HCT116 (cell line): ENCODE data around the gene LRIT3. TPM values are rescaled to one million over a fixed set of nuclear protein-coding genes. Genes with fewer than 3 reads are reported as not detected.

ENCODE experiments used
- ATAC-seq: fragments of 200-7000 bp; cut with Tn5 transposase; 2 replicates; pipeline ENCODE4 v1.9.1; 2020; ENCODE audit warnings: mild to moderate bottlenecking, moderate library complexity
- BruUV-seq: library from RNA; stranded (reverse); fragments of 400-500 nt; replicated peaks from 2 replicates; lab custom pipeline; 2021; lab: Mats Ljungman, UMichigan
- CTCF ChIA-PET: fragments of 300-600 bp; sonication (Branson Sonifier 250); formaldehyde crosslinking; loops from one replicate; lab custom pipeline; 2021; ENCODE audit warnings: antibody characterized with exemption; lab: Charles Lee
- POLR2A ChIA-PET: fragments of 300-600, 350-600 bp; sonication (Branson Sonifier 250); formaldehyde crosslinking; loops from one replicate; lab custom pipeline; 2021; ENCODE audit warnings: antibody characterized with exemption; lab: Charles Lee
- RAD21 ChIA-PET, 2 experiments: fragments of 300-600 bp; sonication (Branson Sonifier 250); formaldehyde crosslinking; loops; one replicate each; lab custom pipeline; 2023; ENCODE audit warnings: low total read pairs in 2 of 2; ENCODE audit not compliant: uncharacterized antibody in 2 of 2, unreplicated experiment in 2 of 2, low non-redundant PET in 1 of 2; lab: Charles Lee
- DNase-seq: peaks from one replicate; pipeline ENCODE4 v3.0.0-alpha.2; 2010; ENCODE audit warnings: low read depth, low spot score
- H2AFZ ChIP-seq: fragments of 200-600 bp; shearing (Covaris generic), sonication (generic); 2 replicates; pipeline ENCODE4 v1.6.1; 2017; ENCODE audit warnings: low read depth, mixed run types, mixed read lengths, antibody characterized with exemption, low read length; ENCODE audit not compliant: poor library complexity, severe bottlenecking
- H3K27ac ChIP-seq: 2 replicates; pipeline ENCODE4 v1.5.1; 2012; ENCODE audit warnings: low read depth, low read length
- H3K27me3 ChIP-seq: fragments of 200-600 bp; sonication (generic); 2 replicates; pipeline ENCODE4 v1.6.1; 2016; ENCODE audit warnings: mixed run types, low read length, mixed read lengths; ENCODE audit not compliant: insufficient read depth
- H3K36me3 ChIP-seq, 2 experiments: fragments of 200-500 bp in 1 of 2; fragments of 200-600 bp in 1 of 2; sonication (Bioruptor generic) in 1 of 2; sonication (generic) in 1 of 2; 2 replicates each; pipeline versions ENCODE4 v1.5.1 to v1.6.1; 2014 to 2016; ENCODE audit warnings: low read length in 2 of 2, inconsistent platforms in 1 of 2, mixed read lengths in 1 of 2, mixed run types in 1 of 2; ENCODE audit not compliant: insufficient read depth in 2 of 2, control insufficient read depth in 1 of 2
- H3K4me1 ChIP-seq, 2 experiments: fragments of 200-600 bp in 1 of 2; sonication (generic) in 1 of 2; 2 replicates each; pipeline versions ENCODE4 v1.5.1 to v1.6.1; 2012 to 2017; ENCODE audit warnings: low read length in 2 of 2, inconsistent platforms in 1 of 2, mild to moderate bottlenecking in 1 of 2, mixed read lengths in 1 of 2, mixed run types in 1 of 2, moderate library complexity in 1 of 2; ENCODE audit not compliant: insufficient read depth in 2 of 2, control insufficient read depth in 1 of 2
- H3K4me2 ChIP-seq: fragments of 200-600 bp; sonication (generic); 2 replicates; pipeline ENCODE4 v1.6.1; 2017; ENCODE audit warnings: mixed run types, low read length, mixed read lengths
- H3K4me3 ChIP-seq, 2 experiments: fragments of 200-600 bp in 1 of 2; sonication (generic) in 1 of 2; replicated peaks in 1 of 2; 2 replicates each; pipeline ENCODE4 v1.5.1; 2011 to 2016; ENCODE audit warnings: low read length in 2 of 2, control low read depth in 1 of 2, low read depth in 1 of 2, mild to moderate bottlenecking in 1 of 2, mixed read lengths in 1 of 2, mixed run types in 1 of 2
- H3K79me2 ChIP-seq: fragments of 200-600 bp; sonication (generic); 2 replicates; pipeline ENCODE4 v1.6.1; 2017; ENCODE audit warnings: mild to moderate bottlenecking, mixed run types, low read length, moderate library complexity, mixed read lengths; ENCODE audit not compliant: insufficient read depth
- H3K9ac ChIP-seq: fragments of 200-600 bp; sonication (generic); 2 replicates; pipeline ENCODE4 v1.6.1; 2016; ENCODE audit warnings: low read length, mixed read lengths
- H3K9me2 ChIP-seq: fragments of 200-600 bp; sonication (generic), shearing (Covaris generic); 2 replicates; pipeline ENCODE4 v1.6.1; 2017; ENCODE audit warnings: mixed run types, mild to moderate bottlenecking, moderate library complexity; ENCODE audit not compliant: insufficient read depth
- H3K9me3 ChIP-seq, 2 experiments: fragments of 200-500 bp in 1 of 2; fragments of 200-600 bp in 1 of 2; sonication (Bioruptor generic) in 1 of 2; sonication (generic) in 1 of 2; 2 replicates each; pipeline ENCODE4 v1.6.1; 2014 to 2017; ENCODE audit warnings: low read length in 2 of 2, mixed read lengths in 2 of 2, inconsistent platforms in 1 of 2, low read depth in 1 of 2, mild to moderate bottlenecking in 1 of 2, mixed run types in 1 of 2, moderate library complexity in 1 of 2; ENCODE audit not compliant: control insufficient read depth in 1 of 2, insufficient read depth in 1 of 2
- H4K20me1 ChIP-seq: fragments of 200-600 bp; sonication (generic), shearing (Covaris generic); 2 replicates; pipeline ENCODE4 v1.6.1; 2017; ENCODE audit warnings: mixed run types, mild to moderate bottlenecking, moderate library complexity; ENCODE audit not compliant: insufficient read depth
- EZH2phosphoT487 ChIP-seq: fragments of 200-600 bp; IDR thresholded peaks from 2 replicates; pipeline ENCODE4 v1.6.1; 2018; ENCODE audit warnings: antibody characterized with exemption, borderline replicate concordance
- POLR2AphosphoS5 ChIP-seq: IDR thresholded peaks from 2 replicates; pipeline ENCODE4 v1.6.1; 2011; ENCODE audit warnings: mild to moderate bottlenecking, low read depth, low read length, moderate library complexity
- ZBTB33 ChIP-seq: IDR thresholded peaks from 2 replicates; pipeline ENCODE4 v1.6.1; 2011; ENCODE audit warnings: mild to moderate bottlenecking, low read length, moderate library complexity; ENCODE audit not compliant: insufficient replicate concordance; ENCODE audit errors: extremely low read depth
- intact Hi-C: fragments of 100-400 bp; cut with micrococcal nuclease; formaldehyde crosslinking; loops from 2 replicates; pipeline ENCODE4 v1.10.0; 2022
- total RNA-seq: library from RNA; stranded (reverse); gene quantifications from one replicate; pipeline ENCODE4 v1.2.1, GENCODE V29; 2021; ENCODE audit not compliant: unreplicated experiment

LRIT3 gene
- total RNA-seq, 1 experiment from 2014 or later: 0.47 TPM

GRCh38 chr4:109921384-109921808 lies 73.5 kb downstream of the LRIT3 start:
- intact Hi-C loops: no loop called here
- Histone ChIP-seq H3K4me1 (no peaks in the 10 kb centered on the region), H3K4me2 (no peak overlapping the region), H3K9ac (no peak overlapping the region), H3K79me2 (no peaks in the 10 kb centered on the region), H2AFZ (no peak overlapping the region), H3K27me3 (no peaks in the 10 kb centered on the region), H3K9me3 (no peaks in the 10 kb centered on the region), H3K9me2 (no peaks in the 10 kb centered on the region; the same call in 1 of the 2 replicates), H3K27ac (no peak overlapping the region), H4K20me1 (no peaks in the 10 kb centered on the region), H3K4me3 (no peak overlapping the region), H3K36me3 (no peaks in the 10 kb centered on the region)
- TF ChIP-seq ZBTB33 (no peak), EZH2phosphoT487 (no peak), POLR2AphosphoS5 (no peak)
- CTCF ChIA-PET: no interaction called here
- ATAC-seq: no peak
- no peak for DNase-seq
- POLR2A ChIA-PET: no interaction called here
- BruUV-seq: no TSS peak
- RAD21 ChIA-PET: no interaction called here

Other genes with a start within 250 kb of the LRIT3 start
- 18.1 TPM for gene CASP6, start 144.7 kb upstream of the LRIT3 start, total RNA-seq
- 37.9 TPM for gene PLA2G12A, start 118.0 kb upstream of the LRIT3 start, total RNA-seq
- gene CFI, start 46.1 kb upstream of the LRIT3 start, total RNA-seq: 0.84 TPM
- 40.6 TPM for gene GAR1, start 32.3 kb upstream of the LRIT3 start, total RNA-seq
- 0.42 TPM for gene RRH, start 20.1 kb upstream of the LRIT3 start, total RNA-seq
- 0.57 TPM for gene EGF, start 64.8 kb downstream of the LRIT3 start, total RNA-seq